HG02885 (cell line): ENCODE measurements around the gene NLN.
"Not testable (repeated sequence)": the region's sequence is repeated elsewhere in the genome, so short reads cannot be mapped to it uniquely, and the experiment has no call there.

Experiments
- ATAC-seq: cut with Tn5 transposase; IDR thresholded peaks from one replicate; pipeline ENCODE4 v1.9.1; 2021; ENCODE audit warnings: mild to moderate bottlenecking; ENCODE audit not compliant: unreplicated experiment, poor library complexity

Gene NLN

DNA sequence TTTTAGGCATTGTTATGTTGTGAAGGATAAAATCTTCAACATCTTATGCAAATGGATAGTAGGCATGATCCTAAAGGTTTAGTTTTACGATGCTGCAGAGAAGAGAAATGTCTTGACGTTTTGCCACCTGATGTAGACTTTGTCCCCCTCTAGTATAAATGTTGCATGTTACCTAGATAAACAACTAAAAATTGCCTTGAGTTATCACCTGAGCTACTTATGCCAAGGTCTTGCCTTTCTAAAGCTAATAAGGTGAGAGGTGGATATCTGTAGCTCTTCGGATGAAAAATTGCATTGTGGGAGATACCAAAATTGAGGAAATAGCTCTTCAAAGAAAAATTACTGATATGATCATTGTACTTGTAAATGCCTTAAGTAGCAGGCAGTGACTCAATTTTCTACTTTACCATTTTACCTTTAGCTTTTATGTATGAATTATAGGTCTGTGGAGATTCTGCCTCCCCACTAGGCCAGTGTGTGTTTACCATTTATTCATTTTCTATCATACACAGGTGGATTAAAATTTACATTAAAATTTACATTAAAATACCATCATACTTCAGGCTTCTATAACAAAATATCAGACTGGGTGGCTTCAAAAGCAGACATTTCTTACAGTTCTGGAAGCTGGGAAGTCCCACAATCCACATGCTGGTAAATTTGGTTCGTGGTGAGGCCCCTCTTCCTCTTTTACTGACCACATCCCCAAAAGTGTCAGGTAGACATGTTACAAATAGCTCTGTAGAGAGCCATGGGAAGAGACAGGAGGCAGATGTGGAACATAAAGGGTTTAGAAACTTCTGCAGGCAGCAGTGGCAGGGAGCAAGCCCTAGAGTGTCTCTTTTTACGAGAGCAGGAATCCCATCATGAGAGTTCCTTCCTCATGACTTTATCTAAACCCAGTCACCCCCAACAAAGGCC, 103.7 kb downstream of the NLN start:
- ATAC-seq: peak; percentile 68

DNA sequence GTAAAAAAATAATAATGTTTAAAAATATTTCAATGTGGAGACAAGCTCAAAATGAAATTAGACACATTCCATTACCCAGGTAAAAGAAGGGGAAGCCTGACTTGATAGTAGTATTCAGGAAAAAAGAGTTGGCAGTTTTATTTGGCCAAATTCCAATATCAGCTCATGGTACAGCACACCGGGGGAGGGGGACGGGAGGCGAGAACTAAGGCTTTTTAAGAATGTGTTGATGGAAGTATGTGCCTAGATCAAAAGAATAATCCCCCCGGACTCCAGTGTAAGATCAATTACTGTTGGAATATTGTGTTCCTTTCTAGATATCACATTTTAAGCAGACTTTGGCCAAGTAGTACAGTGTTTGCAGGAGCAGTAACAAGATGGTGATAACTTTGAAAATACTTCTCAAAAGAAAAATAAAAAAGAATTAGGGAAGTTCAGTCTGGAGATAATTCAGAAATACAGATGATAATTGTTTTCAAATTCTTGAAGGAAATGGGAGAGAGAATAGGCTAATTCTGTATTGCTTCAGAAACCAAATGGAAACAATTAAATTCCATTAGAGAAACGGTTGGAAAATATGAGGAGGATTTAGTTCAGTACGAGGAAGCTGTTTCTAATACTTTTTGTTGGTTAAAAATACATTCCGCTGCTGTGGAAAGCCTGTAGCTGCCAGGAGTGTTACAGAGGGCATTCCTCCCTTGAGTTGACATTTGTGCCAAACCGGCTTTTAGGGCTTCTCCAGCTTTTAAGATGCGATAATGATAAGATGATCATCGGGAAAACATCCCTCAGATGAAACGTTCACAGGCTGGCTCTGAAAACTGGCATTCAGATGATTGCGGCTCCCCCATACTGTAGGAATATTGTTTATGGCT, 106.3 kb downstream of the NLN start:
- no peak for ATAC-seq

DNA sequence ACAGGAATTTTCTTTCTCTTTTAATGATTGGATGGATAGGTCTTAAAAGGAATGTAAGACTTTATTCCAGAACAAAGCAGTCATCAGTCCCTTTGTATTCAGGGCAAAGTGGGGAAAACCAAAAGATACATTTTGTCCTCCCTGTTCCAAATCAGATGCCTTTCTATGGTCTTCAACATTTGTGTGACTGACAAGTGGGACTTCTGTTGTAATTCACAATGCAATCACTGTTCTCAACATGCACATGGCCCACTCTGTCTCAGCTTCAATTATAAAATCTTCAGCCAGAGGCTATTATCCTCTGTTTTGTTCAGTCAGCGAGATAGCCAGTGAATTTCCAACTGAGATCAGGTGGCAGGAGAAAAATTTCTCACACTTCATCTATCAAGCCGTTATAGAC, 108.9 kb downstream of the NLN start:
- no peak for ATAC-seq

DNA sequence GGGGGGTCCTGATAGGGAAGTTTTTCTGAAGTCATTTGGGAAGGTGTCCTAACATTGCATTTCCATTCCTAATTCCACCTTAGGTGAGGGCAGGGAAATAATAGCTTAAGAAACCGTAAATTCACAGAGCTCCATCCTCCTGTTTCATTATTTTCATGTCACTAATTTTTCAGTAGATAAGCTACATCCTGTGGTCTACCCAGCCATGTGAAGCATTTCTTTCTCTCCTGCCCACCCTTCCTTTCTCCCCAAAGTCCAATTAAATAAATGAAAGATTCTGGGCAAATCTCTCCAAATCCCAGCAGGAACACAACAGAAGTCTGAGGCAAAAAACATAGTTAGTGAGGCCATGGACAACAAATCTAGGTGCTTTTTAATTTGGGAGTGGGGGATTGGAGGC, 109.3 kb downstream of the NLN start:
- no peak for ATAC-seq

DNA sequence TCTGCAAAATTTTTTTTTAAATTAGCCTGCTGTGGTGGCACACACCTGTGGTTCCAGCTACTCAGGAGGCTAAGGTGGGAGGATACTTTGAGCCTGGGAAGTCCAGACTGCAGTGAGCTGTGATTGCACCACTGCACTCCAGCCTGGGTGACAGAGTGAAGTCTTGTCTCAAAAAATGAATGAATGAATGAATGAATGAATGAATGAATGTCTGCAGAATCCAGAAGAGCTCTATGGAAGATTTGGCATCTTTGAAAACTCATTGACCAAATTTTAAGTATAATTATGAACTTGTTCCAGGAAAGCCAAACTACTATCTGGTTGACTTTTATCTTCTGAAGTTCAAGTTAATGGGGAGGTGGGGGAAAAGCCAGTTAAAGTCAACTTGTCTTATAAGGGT, 110.1 kb downstream of the NLN start:
- no peak for ATAC-seq

DNA sequence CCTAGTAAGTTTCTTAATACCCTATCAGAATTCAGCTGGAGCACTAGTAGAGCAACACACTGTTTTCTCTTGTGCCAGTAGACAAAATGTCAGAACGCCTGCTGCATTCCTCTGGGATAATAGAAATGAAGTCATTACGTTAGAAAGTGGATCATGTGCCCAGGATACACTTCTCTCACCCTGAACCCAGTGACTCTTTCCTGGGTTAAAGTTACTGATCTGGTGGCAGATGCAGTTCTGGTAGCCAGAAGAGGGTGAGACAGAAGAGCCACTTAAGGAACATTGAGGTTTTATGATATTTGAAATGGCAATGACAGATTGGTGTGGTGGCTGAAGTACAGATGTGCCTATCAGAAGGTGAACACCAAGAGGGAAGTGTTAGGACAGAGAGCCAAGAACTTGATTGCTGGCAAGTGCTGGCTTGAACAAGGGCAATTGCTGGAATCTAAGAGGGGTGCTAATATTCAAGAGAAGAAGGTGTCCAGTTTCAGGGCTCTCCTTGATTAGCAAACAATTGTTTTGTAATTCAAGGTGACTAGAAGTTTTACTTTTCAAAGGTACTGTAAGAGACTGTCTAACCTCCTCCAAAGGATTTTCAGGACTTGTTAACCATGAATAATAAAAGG, 110.7 kb downstream of the NLN start:
- no peak for ATAC-seq

DNA sequence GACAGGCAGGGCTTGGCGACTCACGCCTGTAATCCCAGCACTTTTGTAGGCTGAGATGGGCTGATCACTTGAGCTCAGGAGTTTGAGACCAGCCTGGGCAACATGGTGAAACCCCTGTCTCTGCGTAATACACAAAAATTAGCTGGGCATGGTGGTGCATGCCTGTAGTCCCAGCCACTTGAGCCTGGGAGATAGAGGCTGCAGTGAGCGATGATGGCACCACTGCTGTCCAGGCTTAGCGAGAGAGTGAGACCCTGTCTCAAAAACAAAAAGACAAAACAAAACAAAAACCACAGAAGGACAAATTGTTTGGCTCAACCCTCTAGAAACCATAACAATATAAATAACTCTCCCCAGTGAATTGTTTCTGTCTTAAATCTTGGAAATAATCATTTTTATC, 111.8 kb downstream of the NLN start:
- ATAC-seq: no peak

DNA sequence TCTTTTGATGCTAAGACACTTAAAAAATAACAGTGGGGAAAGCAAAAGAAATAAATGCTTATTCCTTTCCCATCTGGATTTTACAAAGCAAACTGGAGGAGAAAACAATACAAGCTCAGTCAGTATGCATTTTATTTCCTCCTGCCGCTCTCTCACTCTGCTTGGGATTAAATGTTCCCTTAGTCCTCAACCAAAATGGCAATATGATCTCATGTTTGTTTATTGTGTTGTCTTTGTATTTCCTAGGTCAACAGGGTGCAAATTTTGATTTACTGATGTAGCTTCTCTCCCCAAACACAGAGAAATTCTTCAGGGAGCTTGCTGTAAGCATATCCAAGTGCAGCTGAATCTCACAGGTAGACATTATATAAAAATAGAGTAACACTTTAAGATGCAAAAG, 112.3 kb downstream of the NLN start:
- ATAC-seq: no peak

DNA sequence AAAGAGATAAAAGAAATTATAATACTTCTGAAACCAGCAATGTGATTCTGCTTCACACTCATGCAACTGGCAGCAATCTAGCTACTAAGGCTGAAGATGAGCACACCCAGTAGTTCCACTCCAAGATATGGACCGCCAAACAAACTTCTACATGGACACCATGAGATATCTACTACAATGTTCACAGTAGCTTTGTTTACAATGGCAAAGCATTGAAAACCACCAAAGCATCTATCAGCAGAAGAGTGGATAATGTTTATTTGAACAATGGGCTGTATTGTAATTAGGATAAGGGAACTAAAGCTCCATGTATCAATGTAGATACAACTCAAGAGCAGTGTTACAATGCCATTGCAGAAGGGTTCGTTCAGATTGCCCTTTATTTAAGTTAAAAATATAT, 113.2 kb downstream of the NLN start:
- ATAC-seq: no peak

DNA sequence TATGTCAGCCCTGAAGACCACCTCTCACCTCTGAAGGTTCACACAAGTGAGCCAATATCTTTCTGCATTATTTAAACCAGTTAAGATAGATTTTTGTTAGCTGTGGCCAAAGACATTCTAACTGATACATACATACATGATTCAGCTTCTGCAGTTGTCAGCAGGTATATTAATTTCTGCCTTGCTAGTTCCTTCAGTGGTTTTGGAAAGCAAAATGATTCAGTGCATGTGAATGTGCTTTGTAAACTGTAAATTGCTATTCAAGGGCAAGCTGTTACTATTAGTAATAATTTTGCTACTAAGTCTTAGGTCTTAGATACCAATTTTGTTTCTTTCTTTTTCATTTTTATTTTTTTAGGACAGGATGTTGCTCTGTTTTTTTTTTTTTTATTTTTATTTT, 115.1 kb downstream of the NLN start:
- no peak for ATAC-seq

DNA sequence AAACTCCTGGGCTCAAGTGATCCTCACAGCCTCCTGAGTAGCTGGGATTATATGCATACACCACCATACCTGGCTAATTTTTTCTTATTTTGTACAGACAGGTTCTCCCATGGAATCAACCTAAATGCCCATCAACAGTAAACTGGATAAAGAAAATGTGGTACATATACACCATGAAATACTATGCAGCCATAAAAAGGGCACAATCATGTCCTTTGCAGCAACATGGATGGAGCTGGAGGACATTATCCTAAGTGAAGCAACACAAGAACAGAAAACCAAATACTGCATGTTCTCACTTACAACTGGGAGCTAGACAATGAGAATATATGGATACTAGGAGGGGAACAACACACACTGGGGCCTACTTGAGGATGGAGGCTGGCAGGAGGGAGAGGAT, 117.2 kb downstream of the NLN start:
- not testable (repeated sequence) for ATAC-seq

DNA sequence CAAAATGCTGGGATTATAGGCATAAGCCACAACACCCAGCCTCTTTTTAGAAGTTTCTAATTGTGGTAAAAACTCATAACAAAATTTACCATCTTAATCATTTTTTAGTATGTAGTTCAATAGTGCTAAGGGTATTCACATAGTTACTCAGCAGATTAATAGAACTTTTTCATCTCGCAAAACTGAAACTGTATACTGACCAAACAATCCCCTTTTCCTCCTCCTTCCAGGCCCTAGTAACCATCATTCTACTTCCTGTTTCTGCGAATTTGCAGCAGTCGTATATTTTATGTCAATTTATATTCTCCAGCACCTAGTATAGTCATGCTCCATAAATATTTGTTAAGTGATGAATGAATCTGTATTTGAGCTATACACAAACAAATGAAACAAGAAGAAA, 118.1 kb downstream of the NLN start:
- ATAC-seq: no peak

DNA sequence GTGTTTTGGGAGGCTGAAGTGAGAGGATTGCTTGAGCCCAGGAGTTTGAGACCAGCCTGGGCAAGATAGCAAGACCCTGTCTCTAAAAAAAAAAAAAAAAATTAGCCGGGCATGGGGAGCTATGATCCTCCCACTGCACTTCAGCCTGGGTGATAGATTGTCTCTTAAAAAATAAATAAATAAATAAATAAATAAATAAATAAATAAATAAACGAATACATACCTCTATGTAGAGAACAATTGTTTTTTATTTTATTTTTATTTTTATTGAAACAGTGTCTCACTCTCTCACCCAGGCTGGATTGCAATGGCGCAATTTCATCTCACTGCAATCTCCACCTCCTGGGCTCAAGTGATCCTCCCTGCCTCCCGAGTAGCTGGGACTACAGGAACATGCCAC, 122.8 kb downstream of the NLN start:
- not testable (repeated sequence) for ATAC-seq

DNA sequence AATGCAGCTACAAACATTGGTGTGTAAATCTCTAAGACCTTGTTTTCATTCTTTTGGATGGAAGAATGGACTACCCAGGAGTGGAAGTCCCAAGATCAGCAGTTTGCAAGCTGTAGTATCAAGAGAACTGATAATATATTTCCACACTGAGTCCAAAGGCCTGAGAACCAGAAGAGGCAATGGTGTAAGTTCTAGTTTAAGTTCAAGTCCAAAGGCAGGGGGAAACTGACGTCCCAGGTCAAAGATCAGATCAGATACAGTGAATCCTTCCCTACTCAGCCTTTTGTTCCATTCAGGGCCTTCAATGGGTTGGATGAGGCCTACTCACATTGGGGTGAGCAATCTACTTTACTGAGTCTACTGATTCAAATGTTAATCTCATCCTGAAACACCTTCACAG, 124.1 kb downstream of the NLN start:
- ATAC-seq: no peak

DNA sequence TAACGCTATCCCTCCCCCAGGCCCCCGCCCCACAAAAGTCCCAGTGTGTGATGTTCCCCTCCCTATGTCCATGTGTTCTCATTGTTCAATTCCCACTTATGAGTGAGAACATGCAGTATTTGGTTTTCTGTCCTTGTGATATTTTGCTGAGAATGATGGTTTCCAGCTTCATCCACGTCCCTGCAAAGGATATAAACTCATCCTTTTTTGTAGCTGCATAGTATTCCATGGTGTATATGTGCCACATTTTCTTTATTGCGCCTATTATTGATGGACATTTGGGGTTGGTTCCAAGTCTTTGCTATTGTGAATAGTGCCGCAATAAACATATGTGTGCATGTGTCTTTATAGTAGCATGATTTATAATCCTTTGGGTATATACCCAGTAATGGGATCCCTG, 125.0 kb downstream of the NLN start:
- ATAC-seq: not testable (repeated sequence)

DNA sequence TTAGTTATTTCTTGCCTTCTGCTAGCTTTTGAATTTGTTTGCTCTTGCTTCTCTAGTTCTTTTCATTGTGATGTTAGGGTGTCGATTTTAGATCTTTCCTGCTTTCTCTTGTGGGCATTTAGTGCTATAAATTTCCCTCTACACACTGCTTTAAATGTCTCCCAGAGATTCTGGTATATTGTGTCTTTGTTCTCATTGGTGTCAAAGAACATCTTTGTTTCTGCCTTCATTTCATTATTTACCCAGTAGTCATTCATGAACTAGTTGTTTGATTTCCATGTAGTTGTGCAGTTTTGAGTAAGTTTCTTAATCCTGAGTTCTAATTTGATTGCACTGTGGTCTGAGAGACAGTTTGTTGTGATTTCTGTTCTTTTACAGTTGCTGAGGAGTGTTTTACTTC, 127.9 kb downstream of the NLN start:
- not testable (repeated sequence) for ATAC-seq

DNA sequence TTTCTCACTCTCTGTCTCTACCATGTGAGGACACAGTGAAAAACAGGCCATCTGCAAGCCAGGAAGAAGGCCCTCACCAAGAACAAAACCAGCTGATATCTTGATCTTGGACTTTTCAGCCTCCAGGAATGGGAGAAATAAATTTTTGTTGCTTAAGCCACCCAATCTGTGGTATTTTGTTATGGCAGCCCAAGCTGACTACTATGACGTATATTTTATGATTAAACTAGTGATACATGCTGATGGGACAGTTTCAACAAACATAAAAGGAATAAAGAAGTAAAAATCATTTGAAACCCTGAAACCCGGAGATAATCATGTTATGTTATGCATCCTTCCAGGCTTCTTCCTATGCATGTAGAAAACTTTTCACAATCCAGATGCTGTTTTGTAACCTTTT, 132.9 kb downstream of the NLN start:
- ATAC-seq: no peak

DNA sequence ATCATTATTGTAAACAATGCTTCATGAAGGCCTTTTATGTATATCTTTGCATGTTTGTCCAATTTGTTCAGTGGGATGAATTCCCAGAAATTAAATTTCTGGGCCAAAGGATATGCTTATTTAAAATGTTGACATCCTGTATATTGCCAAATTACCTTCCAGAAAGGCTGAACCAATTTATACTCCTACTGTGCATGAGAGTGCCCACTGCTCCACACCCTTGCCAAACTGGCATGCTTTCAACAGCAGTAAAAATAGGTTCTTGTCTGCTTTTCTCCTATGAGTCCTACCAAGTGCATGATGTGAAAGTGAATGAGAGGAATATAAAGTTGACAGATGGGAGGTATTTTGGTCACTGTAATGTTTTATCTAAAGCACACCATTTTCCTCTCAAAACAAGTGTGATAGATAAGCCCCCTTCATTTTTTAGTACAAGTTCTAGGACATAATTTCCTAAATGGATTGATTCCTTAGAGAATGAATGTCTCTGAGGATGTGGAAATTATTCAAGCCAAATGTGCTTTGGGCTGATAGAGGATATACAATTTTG, 133.8 kb downstream of the NLN start:
- ATAC-seq: no peak

DNA sequence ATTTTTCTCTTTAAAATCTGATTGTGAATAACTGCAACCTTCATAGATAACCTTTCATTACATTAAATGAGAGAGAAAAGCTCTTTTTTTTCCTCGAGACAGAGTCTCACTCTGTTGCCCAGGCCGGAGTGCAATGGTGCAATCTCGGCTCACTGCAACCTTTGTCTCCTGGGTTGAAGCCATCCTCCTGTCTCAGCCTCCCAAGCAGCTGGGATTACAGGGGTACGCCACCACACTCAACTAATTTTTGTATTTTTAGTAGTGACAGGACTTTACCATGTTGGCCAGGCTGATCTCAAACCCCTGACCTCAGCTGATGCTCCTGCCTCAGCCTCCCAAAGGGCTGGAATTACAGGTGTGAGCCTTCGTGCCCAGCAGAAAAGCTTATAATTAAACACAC, 134.5 kb downstream of the NLN start:
- ATAC-seq: no peak

DNA sequence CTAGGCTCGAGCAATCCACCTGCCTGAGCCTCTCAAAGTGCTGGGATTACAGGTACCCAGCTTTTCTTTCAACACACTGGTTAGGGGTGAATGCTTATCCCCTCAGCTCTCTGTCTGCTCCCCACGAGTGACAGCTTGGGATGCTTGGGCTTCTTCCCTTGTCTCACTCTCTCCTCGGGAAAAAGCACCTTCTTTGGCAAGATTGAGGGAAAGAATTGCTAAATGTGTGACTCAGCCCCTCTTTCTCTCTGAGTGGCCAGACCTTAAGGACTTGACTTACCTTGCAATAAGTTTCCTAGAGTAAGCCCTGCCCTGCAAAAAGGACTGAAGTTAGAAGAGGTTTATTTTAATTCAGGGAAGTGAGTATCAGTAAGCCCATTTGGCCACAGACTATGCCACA, 136.3 kb downstream of the NLN start:
- ATAC-seq: no peak

DNA sequence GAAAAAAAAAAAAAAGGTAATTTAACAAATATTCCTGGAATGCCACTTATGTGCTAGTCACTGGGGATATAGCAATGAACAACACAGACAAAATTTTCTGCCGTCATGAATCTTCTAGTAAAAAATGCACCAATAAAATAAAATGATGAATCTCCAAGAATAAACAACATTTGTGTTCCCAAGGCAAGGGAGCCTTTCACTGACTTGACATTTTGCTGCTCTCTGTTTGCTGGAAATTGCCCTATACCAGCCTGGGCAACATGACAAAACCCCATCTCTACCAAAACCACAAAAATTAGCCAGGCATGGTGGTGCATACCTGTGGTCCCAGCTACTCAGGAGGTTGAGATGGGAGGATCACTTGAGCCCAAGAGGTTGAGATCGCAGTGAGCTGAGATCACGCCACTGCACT, 139.8 kb downstream of the NLN start:
- no peak for ATAC-seq
